GM10248 (cell line): Measurements from ENCODE around the gene KRTAP5-11.

ENCODE experiments used
- CTCF ChIA-PET: fragments of 300-600 bp; sonication (Branson Sonifier 250); formaldehyde crosslinking; extraction: SDS; loops from one replicate; lab custom pipeline; 2021; ENCODE audit warnings: antibody characterized with exemption; lab: Yijun Ruan, JAX
- POLR2A ChIA-PET: fragments of 350-650 bp; sonication (Branson Sonifier 250); formaldehyde crosslinking; extraction: SDS; loops from one replicate; lab custom pipeline; 2020; ENCODE audit warnings: antibody characterized with exemption; lab: Yijun Ruan, JAX
- DNase-seq: peaks from one replicate; pipeline ENCODE4 v3.0.0; 2012; ENCODE audit errors: extremely low spot score
- TF ChIP-seq, protein P1 (sequence below): IDR thresholded peaks from 2 replicates; pipeline ENCODE4 v1.5.1; 2012; ENCODE audit warnings: mild to moderate bottlenecking, low read depth; ENCODE audit errors: extremely low read depth, missing control alignments, control extremely low read depth

Gene KRTAP5-11

DNA sequence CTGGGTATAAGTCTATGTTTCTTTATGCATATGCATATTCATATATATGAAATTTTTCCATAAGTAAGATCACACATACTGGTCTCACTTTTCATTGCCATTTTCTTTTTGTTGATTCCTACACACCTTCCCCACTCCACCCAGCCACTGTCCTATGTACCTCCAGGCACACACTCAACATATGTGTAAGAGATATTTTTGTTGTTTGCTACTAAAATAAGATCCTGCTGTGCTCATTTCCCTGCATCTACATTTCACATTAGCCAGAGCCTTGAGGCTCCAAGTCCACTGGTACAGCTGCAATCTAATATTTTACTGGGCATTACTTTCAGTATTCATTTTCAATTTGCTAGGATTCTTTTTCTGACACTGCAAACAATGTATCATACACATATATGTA is 25.4 kb downstream of the KRTAP5-11 start:
- no peak for DNase-seq
- TF ChIP-seq, protein P1, sequence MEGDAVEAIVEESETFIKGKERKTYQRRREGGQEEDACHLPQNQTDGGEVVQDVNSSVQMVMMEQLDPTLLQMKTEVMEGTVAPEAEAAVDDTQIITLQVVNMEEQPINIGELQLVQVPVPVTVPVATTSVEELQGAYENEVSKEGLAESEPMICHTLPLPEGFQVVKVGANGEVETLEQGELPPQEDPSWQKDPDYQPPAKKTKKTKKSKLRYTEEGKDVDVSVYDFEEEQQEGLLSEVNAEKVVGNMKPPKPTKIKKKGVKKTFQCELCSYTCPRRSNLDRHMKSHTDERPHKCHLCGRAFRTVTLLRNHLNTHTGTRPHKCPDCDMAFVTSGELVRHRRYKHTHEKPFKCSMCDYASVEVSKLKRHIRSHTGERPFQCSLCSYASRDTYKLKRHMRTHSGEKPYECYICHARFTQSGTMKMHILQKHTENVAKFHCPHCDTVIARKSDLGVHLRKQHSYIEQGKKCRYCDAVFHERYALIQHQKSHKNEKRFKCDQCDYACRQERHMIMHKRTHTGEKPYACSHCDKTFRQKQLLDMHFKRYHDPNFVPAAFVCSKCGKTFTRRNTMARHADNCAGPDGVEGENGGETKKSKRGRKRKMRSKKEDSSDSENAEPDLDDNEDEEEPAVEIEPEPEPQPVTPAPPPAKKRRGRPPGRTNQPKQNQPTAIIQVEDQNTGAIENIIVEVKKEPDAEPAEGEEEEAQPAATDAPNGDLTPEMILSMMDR, result no peak
- CTCF ChIA-PET, result interaction anchor here (1.4 kb wide), 1 partner anchor 11 kb away, joined by 4 read pairs; no protein-coding TSS in a partner anchor
- POLR2A ChIA-PET, result no interaction called here

DNA sequence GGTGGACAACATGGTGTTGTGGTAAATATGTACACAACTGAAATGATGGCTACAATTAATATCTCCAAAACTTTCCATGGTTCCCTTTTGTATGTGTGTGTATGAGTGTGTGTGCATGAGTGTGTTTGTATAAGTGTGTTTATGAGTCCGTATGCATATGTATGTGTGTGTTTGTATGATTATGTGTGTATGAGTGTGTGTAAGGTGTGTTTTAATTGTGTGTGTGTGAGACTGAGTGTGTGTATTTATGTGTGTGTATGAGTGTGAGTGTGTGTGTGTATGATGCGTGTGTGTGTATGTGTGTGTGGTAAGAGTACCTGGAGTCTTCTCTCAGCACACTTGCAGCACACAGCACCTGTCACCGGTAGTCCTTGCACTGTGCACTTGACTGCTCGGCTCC is 26.7 kb downstream of the KRTAP5-11 start:
- TF ChIP-seq, protein P1, result no peak
- ChIA-PET CTCF (interaction anchor here (1.4 kb wide), 1 partner anchor 10 kb away, joined by 4 read pairs; no protein-coding TSS in a partner anchor), POLR2A (no interaction called here)
- DNase-seq, result no peak

DNA sequence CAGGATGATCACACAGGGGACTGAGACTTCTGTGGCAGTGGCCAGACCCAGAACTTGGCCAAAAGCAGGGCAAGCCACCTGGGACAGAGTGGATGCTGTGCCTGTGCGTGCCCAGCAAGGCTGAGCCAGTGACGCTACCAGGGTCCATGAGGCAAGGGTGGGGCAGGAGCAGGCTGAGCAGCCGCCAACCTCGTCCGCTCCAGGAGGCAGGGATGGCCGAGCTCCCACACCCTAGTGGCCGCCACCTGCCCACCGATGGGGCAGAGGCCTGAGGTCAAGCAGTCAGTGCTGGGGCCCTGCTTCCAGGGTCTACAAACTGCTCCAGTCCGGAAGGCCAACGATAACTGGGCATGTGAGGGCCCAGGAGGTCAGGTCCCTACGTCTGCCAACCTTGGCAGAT is 27.2 kb downstream of the KRTAP5-11 start:
- TF ChIP-seq, protein P1, result no peak
- ChIA-PET CTCF (no interaction called here), POLR2A (no interaction called here)
- DNase-seq, result no peak

DNA sequence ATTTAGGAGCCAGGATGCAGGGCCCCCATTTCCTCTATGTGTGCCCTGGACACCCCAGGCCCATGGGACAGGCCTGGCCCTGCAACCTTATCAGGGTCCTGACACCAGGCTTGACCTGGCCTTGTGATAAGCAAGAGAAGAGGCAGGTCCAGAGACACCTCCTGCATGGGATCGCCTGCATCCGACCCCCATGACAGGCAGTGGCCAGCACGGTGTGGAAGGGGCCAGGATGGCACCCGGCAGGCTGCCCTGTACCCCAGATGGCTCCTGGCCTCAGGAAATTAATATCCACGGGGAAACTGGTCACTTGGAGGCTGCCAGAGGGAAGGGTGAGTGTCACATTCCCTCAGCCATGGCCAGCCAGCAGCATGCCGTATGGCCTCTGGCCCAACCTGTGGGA is 27.7 kb downstream of the KRTAP5-11 start:
- DNase-seq, result no peak
- ChIA-PET CTCF (interaction anchor here (0.8 kb wide), 1 partner anchor 8 kb away, joined by 3 read pairs; no protein-coding TSS in a partner anchor), POLR2A (no interaction called here)
- TF ChIP-seq, protein P1, result no peak

DNA sequence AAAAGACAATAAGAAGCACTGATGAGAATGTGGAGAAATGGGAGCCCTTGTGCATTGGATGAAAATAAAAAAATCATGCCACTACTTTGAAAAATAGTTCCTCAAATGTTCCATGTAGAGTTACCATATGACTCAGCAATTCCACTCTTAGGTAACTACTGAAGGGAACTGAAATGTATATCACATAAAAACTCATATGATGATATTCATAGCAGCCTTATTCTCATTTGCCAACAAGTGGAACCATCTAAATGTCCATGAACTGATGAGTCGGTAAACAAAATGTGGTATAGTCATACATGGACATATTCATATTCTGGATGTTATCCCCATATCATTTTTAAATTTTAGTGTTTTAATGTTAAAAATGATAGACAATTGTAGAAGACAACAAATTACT is 31.0 kb downstream of the KRTAP5-11 start:
- ChIA-PET CTCF (no interaction called here), POLR2A (no interaction called here)
- TF ChIP-seq, protein P1, result no peak
- DNase-seq, result no peak

DNA sequence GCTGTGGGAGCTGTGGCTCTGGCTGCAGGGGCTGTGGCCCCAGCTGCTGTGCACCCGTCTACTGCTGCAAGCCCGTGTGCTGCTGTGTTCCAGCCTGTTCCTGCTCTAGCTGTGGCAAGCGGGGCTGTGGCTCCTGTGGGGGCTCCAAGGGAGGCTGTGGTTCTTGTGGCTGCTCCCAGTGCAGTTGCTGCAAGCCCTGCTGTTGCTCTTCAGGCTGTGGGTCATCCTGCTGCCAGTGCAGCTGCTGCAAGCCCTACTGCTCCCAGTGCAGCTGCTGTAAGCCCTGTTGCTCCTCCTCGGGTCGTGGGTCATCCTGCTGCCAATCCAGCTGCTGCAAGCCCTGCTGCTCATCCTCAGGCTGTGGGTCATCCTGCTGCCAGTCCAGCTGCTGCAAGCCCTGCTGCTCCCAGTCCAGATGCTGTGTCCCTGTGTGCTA is 33.9 kb downstream of the KRTAP5-11 start:
- TF ChIP-seq, protein P1, result no peak
- CTCF ChIA-PET, result interaction anchor here (2.9 kb wide), 1 partner anchor 14 kb away, joined by 18 read pairs; no protein-coding TSS in a partner anchor
- no peak for DNase-seq
- POLR2A ChIA-PET, result no interaction called here
